HUES6 (cell line): ENCODE measurements around the gene ZXDC.
A peak's percentile ranks its signal among the peaks of the same experiment; 100 is the strongest.

Source experiments
- H3K27ac ChIP-seq: 2 replicates; pipeline ENCODE4 v1.7.0; 2013; ENCODE audit warnings: low read depth, mild to moderate bottlenecking, low read length, inconsistent platforms
- H3K27me3 ChIP-seq: 2 replicates; pipeline ENCODE4 v1.6.1; 2013; ENCODE audit warnings: low read length; ENCODE audit not compliant: control insufficient read depth, insufficient read depth
- H3K36me3 ChIP-seq: 2 replicates; pipeline ENCODE4 v1.6.1; 2013; ENCODE audit warnings: low read length; ENCODE audit not compliant: control insufficient read depth, insufficient read depth
- H3K4me1 ChIP-seq: 2 replicates; pipeline ENCODE4 v1.6.1; 2013; ENCODE audit warnings: low read length; ENCODE audit not compliant: control insufficient read depth, insufficient read depth
- H3K4me3 ChIP-seq: 2 replicates; pipeline ENCODE4 v1.5.1; 2013; ENCODE audit warnings: low read depth, low read length
- H3K9ac ChIP-seq: one replicate; pipeline ENCODE4 v1.6.1; 2013; ENCODE audit warnings: mild to moderate bottlenecking, low read length
- H3K9me3 ChIP-seq: 2 replicates; pipeline ENCODE4 v1.6.1; 2013; ENCODE audit warnings: low read depth, low read length; ENCODE audit not compliant: control insufficient read depth, insufficient read depth

Gene ZXDC

DNA sequence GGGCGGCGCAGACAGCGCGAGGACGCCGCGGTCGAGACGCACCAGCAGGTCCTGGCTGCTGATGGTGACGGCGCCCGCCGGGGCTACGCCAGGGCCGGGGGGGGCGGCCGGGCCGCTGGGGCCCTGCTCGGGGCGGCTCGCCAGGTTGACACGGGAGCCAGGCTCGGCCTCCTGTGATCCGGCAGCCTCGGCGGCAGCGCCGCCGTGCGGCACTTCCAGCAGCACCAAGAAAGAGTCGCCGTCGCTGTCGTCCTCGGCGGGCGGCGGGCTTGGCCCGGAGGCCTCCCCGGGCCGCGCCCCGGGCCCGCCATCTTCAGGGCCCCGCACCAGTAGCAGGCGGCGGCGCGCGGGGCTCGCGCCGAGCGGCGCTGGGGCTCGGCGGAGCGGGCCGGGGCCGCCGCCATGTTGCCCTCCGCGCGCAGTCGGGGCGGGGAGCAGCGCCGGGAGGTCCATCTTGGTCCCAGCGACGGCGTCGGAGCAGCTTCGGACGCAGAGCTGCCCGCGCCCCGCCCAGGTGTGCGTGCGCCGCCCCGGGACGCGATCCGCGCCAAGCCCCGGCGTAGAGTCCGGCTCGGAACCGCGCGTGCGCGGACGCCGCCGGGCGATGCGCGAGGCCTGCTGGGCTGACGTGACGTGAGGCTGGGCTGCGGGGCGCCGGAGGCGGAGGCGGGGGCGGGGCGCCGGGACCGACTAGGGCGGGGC is at the start of gene ZXDC:
Gene ZXDC (minus strand): TSS at position 479 of the 702 bp plus-strand sequence. CDS start 26 bp downstream, at position 453.
- H3K9ac ChIP-seq = peak within 1 kb of the TSS; percentile 82
- H3K4me3 ChIP-seq = peak within 1 kb of the TSS; percentile 93
- H3K36me3 ChIP-seq = peaks cover 18% of the 10 kb centered on the region
- peaks cover 30% of the 10 kb centered on the region for H3K4me1 ChIP-seq
- no peaks in the 10 kb centered on the region for H3K9me3 ChIP-seq
- H3K27me3 ChIP-seq = no peaks in the 10 kb centered on the region
- peak within 1 kb of the TSS; percentile 67 for H3K27ac ChIP-seq

DNA sequence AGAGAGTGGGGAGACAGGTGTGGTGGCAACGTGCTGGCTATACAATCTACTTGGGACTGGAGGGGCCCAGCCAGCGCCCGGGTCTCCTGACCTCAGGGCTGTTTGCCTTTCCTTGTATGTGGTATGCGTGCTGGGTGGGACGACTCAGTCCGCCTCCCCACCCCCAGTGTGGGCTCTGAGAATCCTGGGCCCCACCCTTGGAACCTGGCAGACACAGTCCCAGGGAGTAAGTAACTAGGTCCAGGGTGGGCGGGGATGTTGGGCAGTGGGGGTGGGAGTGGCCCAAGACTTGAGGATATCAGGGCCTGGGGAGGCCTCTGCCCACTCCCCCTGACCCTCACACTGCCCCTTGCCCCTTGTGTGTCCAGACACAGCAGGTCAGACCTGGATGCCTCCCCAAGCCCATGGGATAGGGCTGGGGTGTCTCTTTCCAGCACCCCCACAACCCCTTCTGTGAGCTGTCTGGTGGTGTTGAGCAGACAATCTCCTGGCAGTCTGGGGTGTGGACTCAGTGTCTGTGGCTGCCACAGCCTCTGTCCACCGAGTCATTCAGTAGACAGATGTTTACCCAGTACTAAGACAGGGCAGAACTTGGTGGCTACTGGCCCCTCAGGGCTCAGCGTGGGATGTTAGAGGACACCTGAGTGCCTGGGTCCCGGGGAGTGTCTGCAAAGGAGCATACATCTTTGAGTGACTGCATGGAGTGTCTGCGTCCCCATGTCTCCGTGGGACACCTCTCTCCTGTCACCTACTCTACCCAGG is 49.6 kb upstream of the ZXDC start:
- H3K36me3 ChIP-seq = no peaks in the 10 kb centered on the region
- no peak overlapping the region for H3K9ac ChIP-seq
- peaks cover 8% of the 10 kb centered on the region for H3K4me1 ChIP-seq
- no peak overlapping the region for H3K27ac ChIP-seq
- H3K27me3 ChIP-seq = peaks cover 39% of the 10 kb centered on the region
- H3K9me3 ChIP-seq = no peaks in the 10 kb centered on the region
- H3K4me3 ChIP-seq = peak overlapping the region; percentile 73

GRCh38 chr3:126524429-126524988 is 48.8 kb upstream of the ZXDC start:
- H3K9ac ChIP-seq = no peak overlapping the region
- no peaks in the 10 kb centered on the region for H3K9me3 ChIP-seq
- H3K27me3 ChIP-seq = peaks cover 39% of the 10 kb centered on the region
- H3K27ac ChIP-seq = no peak overlapping the region
- H3K4me3 ChIP-seq = peak overlapping the region; percentile 73
- peaks cover 8% of the 10 kb centered on the region for H3K4me1 ChIP-seq
- no peaks in the 10 kb centered on the region for H3K36me3 ChIP-seq

- H3K4me3 ChIP-seq = peak within 1 kb of the TSS; percentile 73
- H3K9ac ChIP-seq = no peak within 1 kb of the TSS
- no peak within 1 kb of the TSS for H3K27ac ChIP-seq
Observed at GRCh38 chr3:126523745-126524428, 48.2 kb upstream of the ZXDC start, which contains the start of gene CHST13. TSS of gene CHST13 (plus strand) at chr3:126524155. CDS start at chr3:126524333, 178 bp downstream.

GRCh38 chr3:126522363-126522788 is 46.7 kb upstream of the ZXDC start:
- no peak overlapping the region for H3K27ac ChIP-seq
- no peaks in the 10 kb centered on the region for H3K36me3 ChIP-seq
- no peak overlapping the region for H3K9ac ChIP-seq
- H3K4me1 ChIP-seq = peaks cover 8% of the 10 kb centered on the region
- no peak overlapping the region for H3K4me3 ChIP-seq
- no peaks in the 10 kb centered on the region for H3K9me3 ChIP-seq
- peaks cover 39% of the 10 kb centered on the region for H3K27me3 ChIP-seq

More at GRCh38 chr3:126523745-126524428, 48.2 kb upstream of the ZXDC start, which contains the start of gene CHST13:
- Histone ChIP-seq H3K9me3 (no peaks in the 10 kb centered on the region), H3K36me3 (no peaks in the 10 kb centered on the region), H3K27me3 (peaks cover 39% of the 10 kb centered on the region), H3K4me1 (peaks cover 8% of the 10 kb centered on the region)

DNA sequence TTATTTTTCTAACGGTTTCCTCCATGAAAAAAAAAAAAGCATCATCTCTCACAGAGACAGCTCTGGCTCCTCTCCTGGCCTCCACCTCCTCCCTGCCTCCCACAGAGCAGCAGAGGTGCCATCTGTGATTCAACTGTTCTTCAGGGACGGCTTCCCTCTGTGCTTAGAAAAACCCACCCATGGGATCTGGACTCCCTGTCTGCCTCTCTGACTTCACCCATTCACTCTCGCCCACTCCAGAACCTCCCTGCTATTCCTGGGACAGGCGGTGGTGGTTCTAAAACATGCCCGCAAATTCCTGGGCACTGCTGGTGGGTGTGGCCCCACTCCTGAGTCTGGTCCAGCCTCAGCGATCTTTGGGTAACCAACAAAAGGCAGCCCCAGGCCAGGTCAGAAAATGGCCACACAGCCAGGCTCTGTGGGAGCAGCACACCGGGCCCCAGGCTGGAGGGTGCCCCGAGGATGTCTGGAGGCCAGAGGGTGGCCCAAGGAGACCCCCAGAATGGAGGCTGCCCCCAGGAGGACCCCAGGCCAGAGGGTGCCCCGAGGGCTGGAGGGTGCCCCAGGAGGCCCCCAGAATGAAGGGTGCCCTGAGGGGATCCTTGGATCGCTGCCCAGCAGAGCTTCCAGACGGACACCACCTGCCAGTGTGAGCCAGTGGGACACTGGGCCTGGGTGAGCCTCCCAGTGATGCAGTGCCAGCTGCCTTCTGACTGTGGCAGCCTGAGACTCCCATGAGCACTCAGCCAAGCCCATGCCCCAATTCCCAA is 45.6 kb upstream of the ZXDC start:
- no peaks in the 10 kb centered on the region for H3K9me3 ChIP-seq
- no peak overlapping the region for H3K27ac ChIP-seq
- peaks cover 39% of the 10 kb centered on the region for H3K27me3 ChIP-seq
- H3K36me3 ChIP-seq = no peaks in the 10 kb centered on the region
- no peak overlapping the region for H3K9ac ChIP-seq
- H3K4me1 ChIP-seq = peaks cover 8% of the 10 kb centered on the region
- no peak overlapping the region for H3K4me3 ChIP-seq

DNA sequence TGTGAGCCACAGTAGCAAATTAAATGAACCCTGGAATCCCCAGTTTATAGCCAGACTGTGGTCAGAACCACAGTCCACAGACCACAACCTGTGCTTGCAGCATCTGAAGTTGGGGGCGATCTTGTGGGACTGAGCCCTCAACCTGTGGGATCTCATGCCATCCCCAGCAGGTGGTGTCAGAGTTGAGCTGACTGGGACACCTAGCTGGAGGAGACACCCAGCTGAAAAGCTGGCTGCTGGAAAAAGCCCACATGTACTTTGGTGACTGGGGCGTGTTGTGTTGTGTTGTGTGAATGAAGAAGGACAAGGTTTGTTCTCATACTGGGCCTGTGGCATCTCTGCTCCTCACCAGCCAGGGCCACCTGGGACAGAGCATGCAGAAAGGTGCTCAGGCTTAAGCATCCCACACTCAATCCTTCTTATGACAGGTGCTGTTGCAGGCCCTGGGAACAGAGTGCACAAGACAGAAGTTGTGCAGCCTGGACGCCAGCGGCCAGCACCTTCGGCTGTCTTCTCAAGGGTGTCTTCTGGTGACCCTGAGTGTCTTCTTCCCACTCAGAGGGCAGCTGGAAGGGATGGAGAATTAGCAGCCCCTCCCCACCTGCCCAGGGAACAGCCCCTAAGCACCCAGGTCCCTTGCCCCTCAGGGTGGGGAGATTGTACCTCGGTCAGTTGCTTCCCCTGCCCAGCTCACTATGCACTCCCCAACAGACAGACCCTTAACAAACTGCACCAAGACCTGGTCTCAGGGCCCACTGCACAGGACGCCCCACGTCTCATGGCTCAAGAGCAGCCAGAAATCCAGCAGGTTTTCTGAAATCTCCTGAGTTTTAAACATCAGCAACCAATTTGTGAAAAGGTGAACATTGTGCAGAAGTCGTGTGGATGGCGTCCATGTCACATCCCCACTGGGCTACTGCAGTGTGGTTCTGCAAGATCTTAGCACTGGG is 44.1 kb upstream of the ZXDC start:
- Histone ChIP-seq H3K4me3 (no peak overlapping the region), H3K9ac (no peak overlapping the region), H3K27me3 (peaks cover 25% of the 10 kb centered on the region), H3K36me3 (no peaks in the 10 kb centered on the region), H3K4me1 (peaks cover 8% of the 10 kb centered on the region), H3K27ac (no peak overlapping the region), H3K9me3 (no peaks in the 10 kb centered on the region)

DNA sequence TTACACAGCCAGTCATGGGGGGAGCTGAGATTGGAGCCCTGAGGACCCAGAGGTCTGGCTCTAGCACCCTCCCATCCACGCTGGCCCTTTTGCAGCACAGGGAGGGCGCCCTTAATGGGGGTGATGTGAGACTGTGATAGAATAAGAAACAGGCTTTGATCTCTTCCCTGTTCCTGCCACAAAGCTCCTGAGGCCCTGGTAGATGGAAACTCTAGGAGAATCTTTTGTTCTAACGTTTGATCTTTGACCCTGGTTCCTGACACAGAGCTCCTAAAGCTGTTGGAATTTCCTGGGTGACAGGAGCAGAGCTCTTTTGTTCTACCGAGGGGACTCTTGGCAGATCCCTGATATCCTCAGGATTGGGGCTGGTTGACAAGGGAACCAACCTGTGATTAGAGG is 43.1 kb upstream of the ZXDC start:
- Histone ChIP-seq H3K27me3 (peaks cover 15% of the 10 kb centered on the region), H3K4me3 (no peak overlapping the region), H3K9ac (no peak overlapping the region), H3K36me3 (no peaks in the 10 kb centered on the region), H3K27ac (no peak overlapping the region), H3K9me3 (no peaks in the 10 kb centered on the region), H3K4me1 (peaks cover 4% of the 10 kb centered on the region)

GRCh38 chr3:126517986-126518778 is 42.5 kb upstream of the ZXDC start:
- H3K9me3 ChIP-seq = no peaks in the 10 kb centered on the region
- H3K9ac ChIP-seq = no peak overlapping the region
- H3K27ac ChIP-seq = no peak overlapping the region
- no peaks in the 10 kb centered on the region for H3K36me3 ChIP-seq
- H3K27me3 ChIP-seq = peaks cover 9% of the 10 kb centered on the region
- no peaks in the 10 kb centered on the region for H3K4me1 ChIP-seq
- no peak overlapping the region for H3K4me3 ChIP-seq
